H9 (cell line): ENCODE results near the gene ASIC4. TPM values are rescaled to one million over a fixed set of nuclear protein-coding genes. Genes with fewer than 3 reads are reported as not detected.

Experiments used
- DNase-seq: peaks from one replicate; pipeline ENCODE4 v3.0.0-alpha.2; 2017
- H2AFZ ChIP-seq: one replicate; pipeline ENCODE4 v1.6.1; 2013; ENCODE audit warnings: mild to moderate bottlenecking, low read length, control low read depth, moderate library complexity
- H2AK5ac ChIP-seq: 2 replicates; pipeline ENCODE4 v1.6.1; 2013; ENCODE audit warnings: low read length, control low read depth, mixed read lengths; ENCODE audit not compliant: insufficient read length
- H2BK120ac ChIP-seq: one replicate; pipeline ENCODE4 v1.6.1; 2013; ENCODE audit warnings: low read depth, mild to moderate bottlenecking, low read length, control low read depth, inconsistent platforms; ENCODE audit not compliant: poor library complexity, severe bottlenecking
- H2BK12ac ChIP-seq: 2 replicates; pipeline ENCODE4 v1.6.1; 2013; ENCODE audit warnings: low read length, control low read depth, mixed read lengths, low read depth; ENCODE audit not compliant: insufficient read length
- H2BK15ac ChIP-seq: 2 replicates; pipeline ENCODE4 v1.6.1; 2013; ENCODE audit warnings: low read depth, low read length, control low read depth
- H2BK20ac ChIP-seq: one replicate; pipeline ENCODE4 v1.6.1; 2013; ENCODE audit warnings: low read depth, mild to moderate bottlenecking, low read length, control low read depth, inconsistent platforms; ENCODE audit not compliant: poor library complexity, severe bottlenecking
- H2BK5ac ChIP-seq: 2 replicates; pipeline ENCODE4 v1.6.1; 2013; ENCODE audit warnings: low read length, control low read depth, mixed read lengths; ENCODE audit not compliant: insufficient read length
- H3K14ac ChIP-seq: 2 replicates; pipeline ENCODE4 v1.6.1; 2013; ENCODE audit warnings: low read length, control low read depth; ENCODE audit not compliant: insufficient read depth
- H3K18ac ChIP-seq: 2 replicates; pipeline ENCODE4 v1.6.1; 2013; ENCODE audit warnings: low read depth, mild to moderate bottlenecking, mixed read lengths, low read length, control low read depth; ENCODE audit not compliant: insufficient read length
- H3K23ac ChIP-seq: 2 replicates; pipeline ENCODE4 v1.6.1; 2013; ENCODE audit warnings: low read length, control low read depth, mixed read lengths, low read depth; ENCODE audit not compliant: insufficient read length
- H3K23me2 ChIP-seq: 2 replicates; pipeline ENCODE4 v1.6.1; 2013; ENCODE audit warnings: low read depth, mild to moderate bottlenecking, mixed read lengths, low read length, control low read depth; ENCODE audit not compliant: insufficient read length, poor library complexity, severe bottlenecking
- H3K27ac ChIP-seq: 2 replicates; pipeline ENCODE4 v1.5.1; 2013; ENCODE audit warnings: low read length, control low read depth, mixed read lengths, low read depth; ENCODE audit not compliant: insufficient read length
- H3K27me3 ChIP-seq: 2 replicates; pipeline ENCODE4 v1.6.1; 2013; ENCODE audit warnings: low read length, control low read depth, inconsistent platforms; ENCODE audit not compliant: insufficient read depth
- H3K4ac ChIP-seq: 2 replicates; pipeline ENCODE4 v1.6.1; 2013; ENCODE audit warnings: low read depth, mild to moderate bottlenecking, control low read depth, inconsistent platforms, low read length, moderate library complexity
- H3K4me1 ChIP-seq: 2 replicates; pipeline ENCODE4 v1.6.1; 2013; ENCODE audit warnings: low read length, control low read depth, inconsistent platforms; ENCODE audit not compliant: insufficient read depth
- H3K4me2 ChIP-seq: 2 replicates; pipeline ENCODE4 v1.6.1; 2013; ENCODE audit warnings: low read length, control low read depth, mixed read lengths; ENCODE audit not compliant: insufficient read length, insufficient read depth
- H3K56ac ChIP-seq: 2 replicates; pipeline ENCODE4 v1.6.1; 2013; ENCODE audit warnings: low read depth, mild to moderate bottlenecking, mixed read lengths, low read length, control low read depth; ENCODE audit not compliant: insufficient read length
- H3K79me1 ChIP-seq: 2 replicates; pipeline ENCODE4 v1.6.1; 2013; ENCODE audit warnings: low read depth, mild to moderate bottlenecking, moderate library complexity, low read length, control low read depth, inconsistent platforms; ENCODE audit not compliant: insufficient read depth, poor library complexity, severe bottlenecking
- H3K79me2 ChIP-seq: 2 replicates; pipeline ENCODE4 v1.6.1; 2013; ENCODE audit warnings: low read length, control low read depth, inconsistent platforms; ENCODE audit not compliant: insufficient read depth
- H3K9ac ChIP-seq: 2 replicates; pipeline ENCODE4 v1.6.1; 2013; ENCODE audit warnings: low read length, control low read depth, mixed read lengths; ENCODE audit not compliant: insufficient read length; ENCODE audit errors: extremely low read depth
- H3K9me3 ChIP-seq: one replicate; pipeline ENCODE4 v1.6.1; 2013; ENCODE audit warnings: low read depth, low read length, inconsistent platforms; ENCODE audit not compliant: control insufficient read depth
- H3T11ph ChIP-seq: one replicate; pipeline ENCODE4 v1.6.1; 2013; ENCODE audit warnings: mild to moderate bottlenecking, low read length, control low read depth, inconsistent platforms
- H4K20me1 ChIP-seq: one replicate; pipeline ENCODE4 v1.6.1; 2013; ENCODE audit not compliant: control insufficient read depth, insufficient read length, insufficient read depth
- H4K5ac ChIP-seq: 2 replicates; pipeline ENCODE4 v1.6.1; 2013; ENCODE audit warnings: low read depth, mild to moderate bottlenecking, mixed read lengths, low read length, control low read depth; ENCODE audit not compliant: insufficient read length
- H4K8ac ChIP-seq: replicated peaks from 2 replicates; pipeline ENCODE4 v1.6.1; 2013; ENCODE audit warnings: low read length, control low read depth, mixed read lengths, low read depth; ENCODE audit not compliant: insufficient read length
- H4K91ac ChIP-seq: 2 replicates; pipeline ENCODE4 v1.6.1; 2013; ENCODE audit warnings: low read depth, mild to moderate bottlenecking, moderate library complexity, mixed read lengths, low read length, control low read depth; ENCODE audit not compliant: insufficient read length
- H3K27ac Mint-ChIP-seq, 3 experiments: 2 replicates in 2 of 3; 3 replicates in 1 of 3; pipeline ENCODE4 v1.8.0; 2020 to 2021; ENCODE audit warnings: mixed read lengths in 3 of 3, mild to moderate bottlenecking in 1 of 3, moderate library complexity in 1 of 3
- H3K27me3 Mint-ChIP-seq: 2 replicates; pipeline ENCODE4 v1.8.0; 2021; ENCODE audit warnings: low read depth, mild to moderate bottlenecking, moderate library complexity, mixed read lengths
- H3K36me3 Mint-ChIP-seq, 3 experiments: 2 replicates in 2 of 3; 3 replicates in 1 of 3; pipeline ENCODE4 v1.8.0; 2020 to 2021; ENCODE audit warnings: low read depth in 3 of 3, mixed read lengths in 3 of 3; ENCODE audit not compliant: insufficient read depth in 1 of 3
- H3K4me1 Mint-ChIP-seq, 2 experiments: 2 replicates each; pipeline ENCODE4 v1.8.0; 2020; ENCODE audit warnings: mixed read lengths in 2 of 2
- H3K4me3 Mint-ChIP-seq, 2 experiments: 2 replicates in 1 of 2; 3 replicates in 1 of 2; pipeline ENCODE4 v1.8.0; 2020 to 2021; ENCODE audit warnings: mild to moderate bottlenecking in 2 of 2, mixed read lengths in 2 of 2, moderate library complexity in 1 of 2
- H3K9me3 Mint-ChIP-seq, 2 experiments: 2 replicates in 1 of 2; 3 replicates in 1 of 2; pipeline ENCODE4 v1.8.0; 2020; ENCODE audit warnings: mild to moderate bottlenecking in 2 of 2, mixed read lengths in 2 of 2, moderate library complexity in 1 of 2
- CTCF ChIP-seq: fragments of 200-600 bp; sonication (generic); conservative IDR thresholded peaks from 3 replicates; pipeline ENCODE4 v1.8.0; 2021; ENCODE audit warnings: antibody characterized with exemption, mild to moderate bottlenecking
- WGBS: extraction: QIAGEN DNeasy Blood & Tissue Kit; methylation state at CpG from one replicate; pipeline ENCODE4 v1.1.7; 2013; ENCODE audit warnings: missing lambda C conversion rate, low lambda C conversion rate, mixed read lengths; ENCODE audit not compliant: insufficient read length; ENCODE audit errors: extremely low coverage; 5-methylcytosine and 5-hydroxymethylcytosine counted together
- total RNA-seq: library from RNA; stranded (reverse); gene quantifications from 2 replicates; pipeline ENCODE4 v1.2.1, GENCODE V29; 2021

The ASIC4 gene
- total RNA-seq, 1 experiment from 2014 or later: 0.37 TPM

- Mint-ChIP-seq H3K4me3 (no peak overlapping the region; a peak in 1 of 5 replicates), H3K36me3 (no peaks in the 10 kb centered on the region; a peak in 1 of 7 replicates), H3K9me3 (no peaks in the 10 kb centered on the region; a peak in 3 of 5 replicates), H3K27me3 (peaks cover 87% of the 10 kb centered on the region), H3K4me1 (peaks cover 42 to 68% of the 10 kb centered on the region in 2 experiments), H3K27ac (no peak overlapping the region)
- no peak for DNase-seq
- H3K23ac ChIP-seq: no peak overlapping the region
- no peak overlapping the region for H2BK5ac ChIP-seq
- no peak overlapping the region for H3K9ac ChIP-seq
- H3K4ac ChIP-seq: no peak overlapping the region
- no peak overlapping the region for H4K91ac ChIP-seq
- peaks cover 3% of the 10 kb centered on the region for H4K20me1 ChIP-seq
- no peak overlapping the region for H2BK15ac ChIP-seq
- no peak overlapping the region for H2BK12ac ChIP-seq
- H2AK5ac ChIP-seq: no peak overlapping the region
- no peak overlapping the region for H4K8ac ChIP-seq
- no peak overlapping the region for H4K5ac ChIP-seq
- no peak overlapping the region for H3K56ac ChIP-seq
- no peaks in the 10 kb centered on the region for H3K79me1 ChIP-seq
- H3K9me3 ChIP-seq: no peaks in the 10 kb centered on the region
- H3K27me3 ChIP-seq: peaks cover 19% of the 10 kb centered on the region; the same call in 1 of the 2 replicates
- no peaks in the 10 kb centered on the region for H3K79me2 ChIP-seq
- H2AFZ ChIP-seq: no peak overlapping the region
- no peak overlapping the region for H3K4me2 ChIP-seq
- WGBS: no CpG with 5 or more reads among the region's 21 CpGs
- no peak overlapping the region for H2BK120ac ChIP-seq
- no peak overlapping the region for H3K27ac ChIP-seq
- no peak overlapping the region for H3T11ph ChIP-seq
- no peak overlapping the region for H3K14ac ChIP-seq
- no peak for TF ChIP-seq CTCF
- H2BK20ac ChIP-seq: no peak overlapping the region
- no peak overlapping the region for H3K18ac ChIP-seq
- H3K4me1 ChIP-seq: peaks cover 13% of the 10 kb centered on the region; the same call in 1 of the 2 replicates
- H3K23me2 ChIP-seq: peaks cover 3% of the 10 kb centered on the region
These were observed 554 bp downstream of the ASIC4 start for GRCh38 chr2:219514836-219515235.
